Endodermal cell (in vitro differentiated cells): ENCODE results near the gene ITGB1. TPM values are rescaled to one million over a fixed set of nuclear protein-coding genes. Genes with fewer than 3 reads are reported as not detected.
A peak's percentile ranks its signal among the peaks of the same experiment; 100 is the strongest.

ENCODE experiments used
- DNase-seq: peaks from one replicate; pipeline ENCODE4 v3.0.0-alpha.2; 2017
- H3K27ac ChIP-seq: 2 replicates; pipeline ENCODE4 v1.5.1; 2013; ENCODE audit warnings: mild to moderate bottlenecking, low read depth, low read length, moderate library complexity
- H3K27me3 ChIP-seq: 2 replicates; pipeline ENCODE4 v1.6.1; 2013; ENCODE audit warnings: mild to moderate bottlenecking, low read length, moderate library complexity; ENCODE audit not compliant: insufficient read depth, control insufficient read depth, poor library complexity, severe bottlenecking
- H3K36me3 ChIP-seq: 2 replicates; pipeline ENCODE4 v1.7.0; 2013; ENCODE audit warnings: mild to moderate bottlenecking, low read length, moderate library complexity; ENCODE audit not compliant: control insufficient read depth, insufficient read depth
- H3K4me1 ChIP-seq: one replicate; pipeline ENCODE4 v1.7.0; 2013; ENCODE audit warnings: low read length; ENCODE audit not compliant: control insufficient read depth, insufficient read depth
- H3K4me3 ChIP-seq: 2 replicates; pipeline ENCODE4 v1.5.1; 2013; ENCODE audit warnings: mild to moderate bottlenecking, low read length, moderate library complexity
- H3K9ac ChIP-seq: 2 replicates; pipeline ENCODE4 v1.6.1; 2013; ENCODE audit warnings: mild to moderate bottlenecking, low read length, moderate library complexity; ENCODE audit not compliant: poor library complexity, severe bottlenecking; ENCODE audit errors: extremely low read depth
- H3K9me3 ChIP-seq: 2 replicates; pipeline ENCODE4 v1.6.1; 2013; ENCODE audit warnings: mild to moderate bottlenecking, low read length, moderate library complexity; ENCODE audit not compliant: control insufficient read depth
- H3K27ac Mint-ChIP-seq: 2 replicates; pipeline ENCODE4 v1.8.0; 2020; ENCODE audit warnings: mixed read lengths
- H3K27me3 Mint-ChIP-seq: 2 replicates; pipeline ENCODE4 v1.8.0; 2021; ENCODE audit warnings: mild to moderate bottlenecking, mixed read lengths; ENCODE audit not compliant: insufficient read depth
- H3K36me3 Mint-ChIP-seq: 2 replicates; pipeline ENCODE4 v1.8.0; 2020; ENCODE audit warnings: low read depth, mixed read lengths
- H3K4me1 Mint-ChIP-seq: 2 replicates; pipeline ENCODE4 v1.8.0; 2020; ENCODE audit warnings: mixed read lengths
- H3K4me3 Mint-ChIP-seq: 2 replicates; pipeline ENCODE4 v1.8.0; 2020; ENCODE audit warnings: mild to moderate bottlenecking, moderate library complexity, mixed read lengths
- H3K9me3 Mint-ChIP-seq: 2 replicates; pipeline ENCODE4 v1.8.0; 2020; ENCODE audit warnings: mild to moderate bottlenecking, mixed read lengths
- CTCF ChIP-seq: fragments of 200-600 bp; sonication (generic); conservative IDR thresholded peaks from 2 replicates; pipeline ENCODE4 v1.5.0; 2021; ENCODE audit warnings: antibody characterized with exemption, mild to moderate bottlenecking
- WGBS, 2 experiments: methylation state at CpG; one replicate each; pipeline versions ENCODE4 v1.1.5 to v1.1.7; 2013; ENCODE audit warnings: missing lambda C conversion rate in 2 of 2, mixed read lengths in 1 of 2; ENCODE audit not compliant: insufficient coverage in 1 of 2, insufficient read length in 1 of 2; 5-methylcytosine and 5-hydroxymethylcytosine counted together
- total RNA-seq, 2 donors: library from RNA; stranded (reverse); fragmentation: NEBNext Ultra II Directional in 1 of 2; extraction: Animal tissue kit (Norgen Biotek cat#: 25700) in 1 of 2; gene quantifications; 2 replicates in 1 of 2; 3 replicates in 1 of 2; pipeline ENCODE4 v1.2.1, GENCODE V29; 2021

ITGB1 gene
- total RNA-seq, 2 donors from 2014 or later, result 239 to 285 TPM

GRCh38 chr10:32940321-32941301 lies 17.4 kb downstream of the ITGB1 start:
- Histone ChIP-seq H3K4me1 (peaks cover 15% of the 10 kb centered on the region), H3K9me3 (no peaks in the 10 kb centered on the region), H3K4me3 (no peak overlapping the region), H3K36me3 (no peaks in the 10 kb centered on the region), H3K9ac (no peak overlapping the region), H3K27me3 (no peaks in the 10 kb centered on the region), H3K27ac (no peak overlapping the region)
- no peak overlapping the region for H3K27ac Mint-ChIP-seq
- H3K27me3 Mint-ChIP-seq, result no peaks in the 10 kb centered on the region
- H3K4me1 Mint-ChIP-seq, result peaks cover 48% of the 10 kb centered on the region
- peaks cover under 1% of the 10 kb centered on the region for H3K36me3 Mint-ChIP-seq
- 88 to 93% methylated on average over 7 to 9 of the region's 10 CpGs for WGBS, 2 experiments
- H3K4me3 Mint-ChIP-seq, result no peak overlapping the region
- no peak for TF ChIP-seq CTCF
- no peaks in the 10 kb centered on the region for H3K9me3 Mint-ChIP-seq
- DNase-seq, result no peak

GRCh38 chr10:32939296-32940111 lies 18.5 kb downstream of the ITGB1 start:
- Mint-ChIP-seq H3K36me3 (peaks cover 9% of the 10 kb centered on the region), H3K4me3 (no peak overlapping the region), H3K27ac (no peak overlapping the region), H3K9me3 (no peaks in the 10 kb centered on the region), H3K4me1 (peaks cover 42% of the 10 kb centered on the region), H3K27me3 (no peaks in the 10 kb centered on the region)
- Histone ChIP-seq H3K4me3 (no peak overlapping the region), H3K27me3 (no peaks in the 10 kb centered on the region), H3K27ac (no peak overlapping the region), H3K36me3 (peaks cover 7% of the 10 kb centered on the region), H3K4me1 (peaks cover 11% of the 10 kb centered on the region), H3K9ac (no peak overlapping the region), H3K9me3 (no peaks in the 10 kb centered on the region)
- no peak for TF ChIP-seq CTCF
- 94 to 97% methylated on average over 9 to 10 of the region's 10 CpGs for WGBS, 2 experiments
- DNase-seq, result no peak

- Histone ChIP-seq H3K4me3 (no peak overlapping the region), H3K27me3 (no peaks in the 10 kb centered on the region), H3K9me3 (no peaks in the 10 kb centered on the region), H3K4me1 (peaks cover 8% of the 10 kb centered on the region), H3K36me3 (peaks cover 16% of the 10 kb centered on the region), H3K27ac (peak overlapping the region; percentile 63), H3K9ac (no peak overlapping the region)
- H3K27ac Mint-ChIP-seq, result peak overlapping the region; percentile 56
- H3K4me1 Mint-ChIP-seq, result peaks cover 33% of the 10 kb centered on the region
- H3K36me3 Mint-ChIP-seq, result peaks cover 11% of the 10 kb centered on the region
- DNase-seq, result peak; percentile 63
- no peaks in the 10 kb centered on the region for H3K27me3 Mint-ChIP-seq
- no peak overlapping the region for H3K4me3 Mint-ChIP-seq
- 70 to 81% methylated on average over 12 to 14 of the region's 14 CpGs for WGBS, 2 experiments
- TF ChIP-seq CTCF, result no peak
- H3K9me3 Mint-ChIP-seq, result no peaks in the 10 kb centered on the region
Measured at GRCh38 chr10:32938554-32939061, 19.4 kb downstream of the ITGB1 start.
